Activated naive CD8-positive, alpha-beta T cell treated with anti-CD3 and anti-CD28 coated beads for 36 hours (primary cell): Measurements from ENCODE around the gene ERC1. TPM values are rescaled to one million over a fixed set of nuclear protein-coding genes. Genes with fewer than 3 reads are reported as not detected.
"Not testable (repeated sequence)": the region's sequence is repeated elsewhere in the genome, so short reads cannot be mapped to it uniquely, and the experiment has no call there.

ENCODE experiments used
- DNase-seq: peaks from one replicate; pipeline ENCODE4 v3.0.0; 2021
- H3K27ac Mint-ChIP-seq: one replicate; pipeline ENCODE4 v1.8.0; 2022; ENCODE audit warnings: mild to moderate bottlenecking, moderate library complexity, mixed read lengths
- H3K27me3 Mint-ChIP-seq: one replicate; pipeline ENCODE4 v1.8.0; 2022; ENCODE audit warnings: mild to moderate bottlenecking, mixed read lengths
- H3K36me3 Mint-ChIP-seq: one replicate; pipeline ENCODE4 v1.8.0; 2021; ENCODE audit warnings: mild to moderate bottlenecking, mixed read lengths
- H3K4me1 Mint-ChIP-seq: one replicate; pipeline ENCODE4 v1.8.0; 2021; ENCODE audit warnings: mixed read lengths
- H3K4me3 Mint-ChIP-seq: one replicate; pipeline ENCODE4 v1.8.0; 2022; ENCODE audit warnings: mild to moderate bottlenecking, moderate library complexity, mixed read lengths
- H3K9me3 Mint-ChIP-seq: one replicate; pipeline ENCODE4 v1.8.0; 2022; ENCODE audit warnings: mixed read lengths
- total RNA-seq, 2 experiments: library from RNA; stranded (reverse); gene quantifications; one replicate each; pipeline ENCODE4 v1.2.3, GENCODE V29; 2021

Gene ERC1
- total RNA-seq, 2 experiments from 2014 or later: 24.0 to 25.5 TPM

DNA sequence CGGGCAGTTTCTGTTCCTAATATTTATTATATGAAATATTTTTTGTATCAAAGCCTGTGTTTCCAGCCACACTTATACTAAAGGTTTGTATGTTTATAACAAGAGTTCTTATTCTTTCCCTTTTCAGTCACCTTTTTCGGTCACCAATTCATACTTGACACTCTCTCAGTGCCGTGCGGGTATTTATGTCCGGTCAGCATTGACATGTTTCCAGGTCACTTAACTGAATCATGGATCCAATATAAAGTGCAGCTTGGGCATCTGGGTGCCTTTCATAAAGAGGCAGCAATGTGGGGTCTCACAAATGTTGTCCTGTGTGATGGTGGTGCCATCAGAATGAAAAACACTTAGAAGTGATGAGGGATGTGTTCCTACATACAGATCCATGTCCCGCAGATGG is 141.3 kb downstream of the ERC1 start:
- H3K27ac Mint-ChIP-seq: no peak overlapping the region
- peaks cover 26% of the 10 kb centered on the region for H3K4me1 Mint-ChIP-seq
- H3K27me3 Mint-ChIP-seq: no peaks in the 10 kb centered on the region
- H3K36me3 Mint-ChIP-seq: no peaks in the 10 kb centered on the region
- H3K9me3 Mint-ChIP-seq: no peaks in the 10 kb centered on the region
- DNase-seq: no peak
- H3K4me3 Mint-ChIP-seq: no peak overlapping the region

- H3K4me3 Mint-ChIP-seq: no peak overlapping the region
- no peaks in the 10 kb centered on the region for H3K9me3 Mint-ChIP-seq
- H3K27ac Mint-ChIP-seq: no peak overlapping the region
- no peak for DNase-seq
- H3K27me3 Mint-ChIP-seq: no peaks in the 10 kb centered on the region
- peaks cover 3% of the 10 kb centered on the region for H3K36me3 Mint-ChIP-seq
- peaks cover 2% of the 10 kb centered on the region for H3K4me1 Mint-ChIP-seq
These were observed 147.7 kb downstream of the ERC1 start for GRCh38 chr12:1138691-1139090.

DNA sequence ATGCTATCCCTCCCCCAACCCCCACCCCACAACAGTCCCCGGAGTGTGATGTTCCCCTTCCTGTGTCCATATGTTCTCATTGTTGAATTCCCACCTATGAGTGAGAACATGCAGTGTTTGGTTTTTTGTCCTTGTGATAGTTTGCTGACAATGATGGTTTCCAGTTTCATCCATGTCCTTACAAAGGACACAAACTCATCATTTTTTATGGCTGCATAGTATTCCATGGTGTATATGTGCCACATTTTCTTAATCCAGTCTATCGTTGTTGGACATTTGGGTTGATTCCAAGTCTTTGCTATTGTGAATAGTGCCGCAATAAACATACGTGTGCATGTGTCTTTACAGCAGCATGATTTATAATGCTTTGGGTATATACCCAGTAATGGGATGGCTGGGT is 155.7 kb downstream of the ERC1 start:
- peaks cover 20% of the 10 kb centered on the region for H3K36me3 Mint-ChIP-seq
- DNase-seq, H3K4me3 Mint-ChIP-seq, H3K27ac Mint-ChIP-seq, H3K27me3 Mint-ChIP-seq, H3K4me1 Mint-ChIP-seq, H3K9me3 Mint-ChIP-seq: not testable (repeated sequence)

GRCh38 chr12:1147821-1148220 is 156.8 kb downstream of the ERC1 start:
- Mint-ChIP-seq H3K27me3 (no peaks in the 10 kb centered on the region), H3K9me3 (peaks cover 2% of the 10 kb centered on the region), H3K4me1 (peaks cover 7% of the 10 kb centered on the region), H3K27ac (no peak overlapping the region), H3K36me3 (peaks cover 30% of the 10 kb centered on the region), H3K4me3 (no peak overlapping the region)
- DNase-seq: no peak

DNA sequence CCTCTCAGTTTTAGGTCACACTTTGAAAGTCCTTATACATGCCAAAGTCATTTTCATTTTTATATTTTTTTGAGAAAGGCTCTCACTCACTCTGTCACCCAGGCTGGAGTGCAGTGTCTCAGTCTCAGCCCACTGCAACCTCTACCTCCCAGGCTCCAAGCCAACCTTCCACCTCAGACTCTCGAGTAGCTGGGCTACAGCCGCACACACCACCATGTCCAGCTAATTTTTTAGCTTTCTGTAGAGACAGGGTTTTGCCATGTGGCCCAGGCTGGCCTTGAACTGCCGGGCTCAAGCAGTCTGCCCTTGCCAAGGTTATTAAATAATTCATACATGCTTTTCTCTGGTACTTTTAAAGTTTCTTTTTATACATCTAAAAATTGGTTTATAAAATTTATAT is 166.0 kb downstream of the ERC1 start:
- Mint-ChIP-seq H3K4me1 (peaks cover 6% of the 10 kb centered on the region), H3K4me3 (no peak overlapping the region), H3K27me3 (no peaks in the 10 kb centered on the region), H3K9me3 (no peaks in the 10 kb centered on the region), H3K36me3 (peaks cover 17% of the 10 kb centered on the region), H3K27ac (no peak overlapping the region)
- no peak for DNase-seq

GRCh38 chr12:1161197-1161596 is 170.2 kb downstream of the ERC1 start:
- Mint-ChIP-seq H3K27me3 (no peaks in the 10 kb centered on the region), H3K4me3 (no peak overlapping the region), H3K27ac (no peak overlapping the region), H3K4me1 (peaks cover 4% of the 10 kb centered on the region), H3K9me3 (no peaks in the 10 kb centered on the region), H3K36me3 (peaks cover 12% of the 10 kb centered on the region)
- no peak for DNase-seq

GRCh38 chr12:1162081-1162760 is 171.2 kb downstream of the ERC1 start:
- DNase-seq: no peak
- Mint-ChIP-seq H3K4me1 (peaks cover 4% of the 10 kb centered on the region), H3K4me3 (no peak overlapping the region), H3K27ac (no peak overlapping the region), H3K36me3 (peaks cover 16% of the 10 kb centered on the region), H3K9me3 (no peaks in the 10 kb centered on the region), H3K27me3 (no peaks in the 10 kb centered on the region)

- Mint-ChIP-seq H3K27ac (no peak overlapping the region), H3K27me3 (no peaks in the 10 kb centered on the region), H3K36me3 (peaks cover 15% of the 10 kb centered on the region), H3K9me3 (no peaks in the 10 kb centered on the region), H3K4me1 (peaks cover 2% of the 10 kb centered on the region), H3K4me3 (no peak overlapping the region)
- no peak for DNase-seq
These were observed 176.8 kb downstream of the ERC1 start for GRCh38 chr12:1167784-1168183.

DNA sequence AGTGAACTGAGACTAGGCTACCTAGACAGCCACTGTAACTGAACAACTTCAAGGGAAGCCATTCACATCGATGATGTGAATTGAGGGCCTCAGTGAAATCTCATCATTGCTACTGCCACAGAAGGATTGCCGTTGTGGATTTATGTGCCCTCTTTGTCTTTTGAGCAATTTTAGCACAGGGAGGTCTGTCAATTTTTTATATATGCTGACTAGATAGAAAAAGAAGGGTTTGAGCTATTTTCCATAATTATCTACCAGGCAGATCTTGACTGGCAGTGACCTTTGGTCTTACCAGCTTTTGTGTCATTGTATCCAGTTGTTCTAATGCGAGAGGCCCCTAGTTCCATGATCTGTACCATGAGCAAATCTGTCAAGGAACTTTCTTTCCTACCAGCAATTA is 179.4 kb downstream of the ERC1 start:
- H3K27ac Mint-ChIP-seq: no peak overlapping the region
- no peaks in the 10 kb centered on the region for H3K4me1 Mint-ChIP-seq
- no peak overlapping the region for H3K4me3 Mint-ChIP-seq
- DNase-seq: no peak
- peaks cover 7% of the 10 kb centered on the region for H3K36me3 Mint-ChIP-seq
- no peaks in the 10 kb centered on the region for H3K27me3 Mint-ChIP-seq
- no peaks in the 10 kb centered on the region for H3K9me3 Mint-ChIP-seq

GRCh38 chr12:1171657-1172408 is 180.8 kb downstream of the ERC1 start:
- H3K27ac Mint-ChIP-seq: no peak overlapping the region
- H3K4me1 Mint-ChIP-seq: no peaks in the 10 kb centered on the region
- H3K27me3 Mint-ChIP-seq: no peaks in the 10 kb centered on the region
- H3K4me3 Mint-ChIP-seq: no peak overlapping the region
- DNase-seq: no peak
- peaks cover 7% of the 10 kb centered on the region for H3K36me3 Mint-ChIP-seq
- H3K9me3 Mint-ChIP-seq: no peaks in the 10 kb centered on the region

GRCh38 chr12:1173781-1174617 is 183.0 kb downstream of the ERC1 start:
- H3K4me1 Mint-ChIP-seq: no peaks in the 10 kb centered on the region
- no peak overlapping the region for H3K4me3 Mint-ChIP-seq
- no peak for DNase-seq
- no peaks in the 10 kb centered on the region for H3K9me3 Mint-ChIP-seq
- H3K27ac Mint-ChIP-seq: no peak overlapping the region
- no peaks in the 10 kb centered on the region for H3K27me3 Mint-ChIP-seq
- H3K36me3 Mint-ChIP-seq: peaks cover 12% of the 10 kb centered on the region

- no peaks in the 10 kb centered on the region for H3K27me3 Mint-ChIP-seq
- no peaks in the 10 kb centered on the region for H3K4me1 Mint-ChIP-seq
- no peak overlapping the region for H3K4me3 Mint-ChIP-seq
- peaks cover 12% of the 10 kb centered on the region for H3K36me3 Mint-ChIP-seq
- H3K27ac Mint-ChIP-seq: no peak overlapping the region
- no peaks in the 10 kb centered on the region for H3K9me3 Mint-ChIP-seq
- DNase-seq: no peak
These were observed 183.6 kb downstream of the ERC1 start for GRCh38 chr12:1174659-1175058.

- H3K9me3 Mint-ChIP-seq: no peaks in the 10 kb centered on the region
- no peak for DNase-seq
- H3K36me3 Mint-ChIP-seq: peaks cover 14% of the 10 kb centered on the region
- no peak overlapping the region for H3K27ac Mint-ChIP-seq
- H3K4me1 Mint-ChIP-seq: no peaks in the 10 kb centered on the region
- H3K4me3 Mint-ChIP-seq: no peak overlapping the region
- no peaks in the 10 kb centered on the region for H3K27me3 Mint-ChIP-seq
These were observed 185.2 kb downstream of the ERC1 start for GRCh38 chr12:1176191-1176590.

DNA sequence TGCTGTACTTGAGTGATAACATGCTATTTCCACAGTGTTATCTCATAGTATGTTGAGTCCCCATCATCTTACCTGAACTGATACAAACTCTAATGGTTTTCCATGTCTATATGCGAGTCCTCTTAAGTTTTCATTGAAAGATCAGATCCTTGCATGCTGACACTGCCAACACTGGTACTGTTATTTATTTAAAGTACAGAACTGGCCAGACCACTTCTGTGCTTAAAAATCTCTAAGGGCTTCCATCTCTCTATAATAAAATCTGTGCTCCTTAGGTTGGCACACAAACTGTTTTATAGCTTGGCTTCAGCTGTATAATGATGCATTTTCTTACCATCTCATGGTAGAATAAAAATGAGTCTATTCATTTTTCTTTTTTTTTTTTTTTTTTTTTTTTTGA is 188.1 kb downstream of the ERC1 start:
- Mint-ChIP-seq H3K4me3 (no peak overlapping the region), H3K27me3 (no peaks in the 10 kb centered on the region), H3K4me1 (no peaks in the 10 kb centered on the region), H3K36me3 (peaks cover 16% of the 10 kb centered on the region), H3K27ac (no peak overlapping the region), H3K9me3 (no peaks in the 10 kb centered on the region)
- DNase-seq: no peak

- H3K27me3 Mint-ChIP-seq: no peaks in the 10 kb centered on the region
- no peaks in the 10 kb centered on the region for H3K9me3 Mint-ChIP-seq
- no peak overlapping the region for H3K4me3 Mint-ChIP-seq
- H3K36me3 Mint-ChIP-seq: peaks cover 9% of the 10 kb centered on the region
- H3K4me1 Mint-ChIP-seq: peaks cover 6% of the 10 kb centered on the region
- DNase-seq: no peak
- H3K27ac Mint-ChIP-seq: no peak overlapping the region
These were observed 191.0 kb downstream of the ERC1 start for GRCh38 chr12:1182069-1182468.
